NOMO-1 treated with DMSO at 0.1 percent for 48 hours (cell line): ENCODE measurements around the gene PAX2.

ENCODE experiments used
- DNase-seq: peaks from one replicate; lab custom pipeline; 2025; ENCODE audit not compliant: unreplicated experiment; lab: John Stamatoyannopoulos, UW

PAX2 gene

DNA sequence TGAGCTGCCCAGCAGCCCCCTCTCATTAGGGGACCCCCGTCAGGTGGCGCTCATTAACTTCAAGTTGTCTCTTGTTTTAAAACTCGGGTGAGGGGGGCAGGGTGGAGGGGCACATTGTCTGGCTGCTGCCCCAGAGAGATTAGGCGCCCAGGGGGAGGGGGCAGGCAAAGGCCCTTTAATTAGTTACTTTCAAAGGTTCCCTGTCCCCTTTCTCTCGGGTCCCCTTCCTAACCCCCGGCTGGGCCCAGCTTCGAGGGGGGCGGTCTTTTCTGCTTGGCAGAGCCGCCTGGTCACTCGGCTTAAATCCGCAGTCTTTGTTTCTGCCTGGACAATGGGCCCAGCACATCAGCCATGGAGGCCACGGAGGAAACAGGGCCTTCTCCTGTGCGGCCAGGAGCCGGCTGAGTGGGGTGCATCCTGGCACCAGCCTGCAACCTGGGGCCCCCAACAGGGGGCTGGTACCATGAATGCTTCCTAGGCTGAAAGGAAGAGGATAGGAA lies 128.5 kb downstream of the PAX2 start:
- DNase-seq: no peak

DNA sequence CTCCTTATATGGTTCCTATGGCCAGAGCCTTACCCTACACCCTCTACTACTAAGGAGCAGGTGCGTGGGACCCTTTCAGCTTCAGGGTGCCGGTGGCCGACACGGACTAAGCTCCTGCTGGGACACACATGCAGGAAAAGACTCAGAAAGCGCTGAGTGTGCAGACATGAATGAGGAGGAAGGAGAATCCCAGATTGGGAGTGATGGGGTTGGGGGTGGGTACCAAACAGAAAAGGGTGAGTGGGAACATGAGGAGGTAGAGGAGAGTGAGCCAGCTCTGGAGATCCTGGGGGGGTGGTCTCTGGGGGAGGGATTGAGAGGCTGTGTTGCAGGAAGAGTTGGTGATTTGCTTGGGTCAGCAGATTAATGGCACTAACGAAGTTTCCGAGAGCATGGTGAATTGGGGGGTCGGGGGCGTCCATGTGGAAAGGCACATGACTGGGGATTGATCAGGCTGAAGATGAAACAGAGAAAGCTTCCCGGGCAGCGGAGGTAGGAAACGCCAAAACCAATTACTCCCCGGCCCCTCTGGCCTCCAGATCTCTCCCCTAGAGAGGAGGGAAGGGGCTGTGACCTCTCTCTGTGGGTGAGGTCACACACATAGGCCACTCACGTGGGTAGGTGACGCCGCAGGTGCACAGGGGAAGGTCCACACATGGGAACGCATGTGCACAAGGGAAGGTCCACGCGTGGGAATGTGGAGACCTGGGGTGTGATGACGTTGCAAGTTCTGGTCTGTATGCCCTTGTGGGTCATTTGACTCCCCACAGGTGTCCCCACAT lies 129.5 kb downstream of the PAX2 start:
- DNase-seq: no peak

DNA sequence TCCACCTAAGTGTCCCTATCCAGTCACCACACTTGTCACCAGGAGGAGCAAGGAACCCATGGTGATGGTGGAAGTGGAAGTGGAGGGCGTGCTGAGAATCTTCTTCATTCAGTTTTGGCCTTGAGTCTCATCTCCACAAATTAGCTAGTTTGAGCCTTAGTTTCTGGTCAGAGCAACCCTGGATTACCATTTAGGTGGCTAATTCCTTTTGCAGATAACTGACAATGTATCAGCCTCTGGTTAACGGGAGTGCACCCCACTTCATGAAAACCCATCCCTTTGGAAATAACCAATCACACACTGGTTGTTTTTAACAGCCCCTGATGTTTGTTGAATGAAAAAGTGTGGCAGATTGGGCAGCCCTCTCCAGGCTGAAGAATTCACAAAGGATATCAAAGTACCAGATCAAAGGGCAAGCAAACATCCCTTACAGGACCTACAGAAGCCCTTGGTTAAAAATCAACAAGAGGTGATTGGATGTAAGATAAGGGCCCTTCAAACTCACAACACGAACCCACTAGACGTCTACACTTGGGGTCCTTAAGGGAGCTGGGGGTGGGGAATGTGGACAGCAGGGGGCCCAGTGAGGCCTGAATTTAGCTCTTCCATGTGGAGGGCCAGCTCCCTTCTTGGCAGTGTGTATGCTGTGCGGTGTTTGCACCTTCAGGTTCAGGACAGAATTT lies 130.2 kb downstream of the PAX2 start:
- DNase-seq: no peak

DNA sequence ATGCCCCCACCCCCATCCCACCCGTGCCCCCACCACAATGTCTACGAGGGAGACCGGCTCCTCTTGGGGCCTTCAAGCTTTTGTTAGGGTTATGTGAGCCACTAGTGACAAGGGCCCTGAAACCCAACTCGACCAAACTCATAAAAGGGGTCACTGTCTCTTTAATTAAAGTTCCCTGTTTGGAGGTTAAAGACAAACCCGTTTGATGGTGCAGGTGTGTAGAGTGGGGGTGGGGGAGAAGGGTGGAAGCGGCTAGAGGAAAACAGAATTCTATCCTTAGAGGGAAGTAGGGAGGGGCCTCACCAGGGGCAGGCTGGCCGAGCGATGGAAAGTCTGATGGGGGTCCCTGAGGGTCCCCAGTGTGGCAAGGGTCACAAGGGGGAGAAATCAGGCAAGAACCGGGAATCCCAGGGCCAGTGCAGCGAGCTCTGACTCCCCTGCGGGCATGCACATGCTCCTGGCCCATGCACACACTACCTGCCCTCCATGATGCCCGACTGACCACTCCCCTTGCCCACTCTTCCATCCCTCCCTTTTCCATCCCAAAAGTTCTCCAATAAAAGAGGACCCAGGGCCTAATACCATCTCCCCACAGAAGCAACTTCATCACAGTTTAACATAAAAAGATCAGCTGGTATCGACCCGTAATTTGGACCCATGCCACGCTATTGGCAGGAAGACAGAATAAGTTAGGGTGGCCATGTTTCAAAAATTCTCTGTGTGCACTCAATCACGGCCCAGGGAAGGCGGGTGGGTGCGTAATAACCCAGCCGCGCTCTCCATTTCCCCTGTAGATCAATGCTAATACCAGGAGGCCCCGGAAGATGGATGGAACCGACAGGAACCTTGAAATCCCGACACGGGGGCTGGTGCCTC lies 131.4 kb downstream of the PAX2 start:
- DNase-seq: no peak

DNA sequence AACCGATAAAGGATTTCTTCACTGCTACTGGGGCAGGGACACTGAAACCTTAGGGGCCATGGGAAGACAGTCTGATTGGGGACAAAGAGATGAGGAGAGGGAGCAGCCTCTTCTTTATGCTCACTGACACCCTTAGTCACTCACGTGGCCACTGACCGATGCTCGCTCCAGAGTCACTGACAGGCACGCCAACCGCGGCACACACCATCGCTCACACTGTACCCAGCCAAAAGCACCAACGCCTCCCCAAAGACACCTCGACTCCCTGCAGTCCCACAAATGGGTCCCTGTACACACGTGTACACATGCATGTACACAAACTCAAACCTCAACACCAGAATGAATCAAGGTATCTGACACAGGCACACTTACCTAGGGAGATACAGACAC lies 132.1 kb downstream of the PAX2 start:
- no peak for DNase-seq

DNA sequence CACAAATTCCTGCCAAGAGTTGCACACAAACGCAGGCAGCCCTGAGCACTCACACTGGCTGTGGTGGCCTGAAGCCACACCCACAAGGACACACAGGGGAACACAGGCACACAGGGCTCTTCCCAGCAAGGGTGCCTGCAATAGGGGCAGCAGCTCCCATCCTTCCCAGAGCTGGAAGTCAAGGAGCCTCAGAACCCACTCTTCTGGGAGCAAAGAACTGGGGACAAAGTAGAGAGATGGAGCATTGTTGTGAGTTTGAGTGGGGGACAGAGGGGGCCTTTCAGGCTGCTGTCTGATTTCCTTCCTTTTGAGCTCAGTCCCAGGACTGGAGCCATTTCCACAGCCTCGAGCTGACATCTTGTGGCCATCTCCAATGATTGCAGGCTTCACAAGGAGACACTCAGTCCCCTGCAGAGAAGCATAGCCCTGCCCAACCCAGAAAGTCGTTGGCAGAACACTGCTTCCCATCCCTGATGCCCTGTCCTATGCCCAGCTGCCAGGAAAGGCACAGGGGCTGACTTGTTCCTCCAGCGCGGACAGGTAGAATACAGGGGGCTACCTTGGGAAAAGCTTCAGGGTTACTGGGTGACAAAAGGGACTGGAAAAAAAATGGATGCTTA lies 133.0 kb downstream of the PAX2 start:
- DNase-seq: peak; percentile 44
